Skeletal muscle cell (primary cell): ENCODE data around the gene CRYBB3.
"Not testable (repeated sequence)": the region's sequence is repeated elsewhere in the genome, so short reads cannot be mapped to it uniquely, and the experiment has no call there.

ENCODE experiments used
- DNase-seq: peaks from one replicate; pipeline ENCODE4 v3.0.0-alpha.2; 2010; ENCODE audit warnings: low read depth
- H3K4me3 ChIP-seq: 2 replicates; pipeline ENCODE4 v1.5.1; 2011; ENCODE audit warnings: low read depth, mild to moderate bottlenecking, control low read depth, low read length, moderate library complexity

Gene CRYBB3

GRCh38 chr22:25202290-25202921, 2.7 kb downstream of the CRYBB3 start:
- DNase-seq = peak; percentile 4
- H3K4me3 ChIP-seq = no peak overlapping the region

- H3K4me3 ChIP-seq = no peak overlapping the region
- DNase-seq = no peak
Observed at GRCh38 chr22:25203082-25203481, 3.4 kb downstream of the CRYBB3 start.

GRCh38 chr22:25204547-25204946, 4.9 kb downstream of the CRYBB3 start:
- not testable (repeated sequence) for H3K4me3 ChIP-seq, DNase-seq

GRCh38 chr22:25205847-25206246, 6.2 kb downstream of the CRYBB3 start:
- no peak overlapping the region for H3K4me3 ChIP-seq
- DNase-seq = no peak

GRCh38 chr22:25206998-25207397, 7.3 kb downstream of the CRYBB3 start:
- no peak overlapping the region for H3K4me3 ChIP-seq
- DNase-seq = no peak

GRCh38 chr22:25207553-25208157, 8.0 kb downstream of the CRYBB3 start:
- DNase-seq = no peak

GRCh38 chr22:25208328-25208727, 8.7 kb downstream of the CRYBB3 start:
- DNase-seq = no peak
- no peak overlapping the region for H3K4me3 ChIP-seq

More at GRCh38 chr22:25207553-25208157, 8.0 kb downstream of the CRYBB3 start:
- H3K4me3 ChIP-seq = no peak overlapping the region

- no peak for DNase-seq
- H3K4me3 ChIP-seq = no peak overlapping the region
Observed at GRCh38 chr22:25208743-25209505, 9.3 kb downstream of the CRYBB3 start.

GRCh38 chr22:25210793-25211192, 11.1 kb downstream of the CRYBB3 start:
- DNase-seq = no peak
- no peak overlapping the region for H3K4me3 ChIP-seq

GRCh38 chr22:25212337-25212736, 12.7 kb downstream of the CRYBB3 start:
- DNase-seq = no peak
- H3K4me3 ChIP-seq = no peak overlapping the region

GRCh38 chr22:25213221-25213620, 13.6 kb downstream of the CRYBB3 start:
- DNase-seq = no peak
- H3K4me3 ChIP-seq = no peak overlapping the region

- DNase-seq = no peak
Observed at GRCh38 chr22:25216230-25216629, 16.6 kb downstream of the CRYBB3 start.

GRCh38 chr22:25219211-25219689, 19.6 kb downstream of the CRYBB3 start, which contains the start of gene CRYBB2:
TSS of gene CRYBB2 (plus strand) at chr22:25219639. CDS start at chr22:25221430, 1,791 bp downstream.
- H3K4me3 ChIP-seq = no peak within 1 kb of the TSS
- no peak for DNase-seq

More at GRCh38 chr22:25216230-25216629, 16.6 kb downstream of the CRYBB3 start:
- H3K4me3 ChIP-seq = no peak overlapping the region

- no peak overlapping the region for H3K4me3 ChIP-seq
- DNase-seq = no peak
Observed at GRCh38 chr22:25219948-25220442, 20.3 kb downstream of the CRYBB3 start.

GRCh38 chr22:25221790-25222189, 22.1 kb downstream of the CRYBB3 start:
- no peak overlapping the region for H3K4me3 ChIP-seq
- no peak for DNase-seq

GRCh38 chr22:25223269-25223850, 23.7 kb downstream of the CRYBB3 start:
- H3K4me3 ChIP-seq = no peak overlapping the region
- no peak for DNase-seq

GRCh38 chr22:25228822-25229221, 29.2 kb downstream of the CRYBB3 start:
- no peak overlapping the region for H3K4me3 ChIP-seq
- DNase-seq = no peak

GRCh38 chr22:25230760-25231159, 31.1 kb downstream of the CRYBB3 start:
- H3K4me3 ChIP-seq, DNase-seq: not testable (repeated sequence)

GRCh38 chr22:25232301-25232700, 32.6 kb downstream of the CRYBB3 start:
- H3K4me3 ChIP-seq = no peak overlapping the region
- DNase-seq = no peak

GRCh38 chr22:25233706-25234105, 34.0 kb downstream of the CRYBB3 start:
- DNase-seq, H3K4me3 ChIP-seq: not testable (repeated sequence)
